GM21381 (cell line): Measurements from ENCODE around the gene ASPG.

Experiments
- ATAC-seq: cut with Tn5 transposase; IDR thresholded peaks from one replicate; pipeline ENCODE4 v1.9.1; 2021; ENCODE audit warnings: mild to moderate bottlenecking, moderate library complexity; ENCODE audit not compliant: unreplicated experiment

Gene ASPG

DNA sequence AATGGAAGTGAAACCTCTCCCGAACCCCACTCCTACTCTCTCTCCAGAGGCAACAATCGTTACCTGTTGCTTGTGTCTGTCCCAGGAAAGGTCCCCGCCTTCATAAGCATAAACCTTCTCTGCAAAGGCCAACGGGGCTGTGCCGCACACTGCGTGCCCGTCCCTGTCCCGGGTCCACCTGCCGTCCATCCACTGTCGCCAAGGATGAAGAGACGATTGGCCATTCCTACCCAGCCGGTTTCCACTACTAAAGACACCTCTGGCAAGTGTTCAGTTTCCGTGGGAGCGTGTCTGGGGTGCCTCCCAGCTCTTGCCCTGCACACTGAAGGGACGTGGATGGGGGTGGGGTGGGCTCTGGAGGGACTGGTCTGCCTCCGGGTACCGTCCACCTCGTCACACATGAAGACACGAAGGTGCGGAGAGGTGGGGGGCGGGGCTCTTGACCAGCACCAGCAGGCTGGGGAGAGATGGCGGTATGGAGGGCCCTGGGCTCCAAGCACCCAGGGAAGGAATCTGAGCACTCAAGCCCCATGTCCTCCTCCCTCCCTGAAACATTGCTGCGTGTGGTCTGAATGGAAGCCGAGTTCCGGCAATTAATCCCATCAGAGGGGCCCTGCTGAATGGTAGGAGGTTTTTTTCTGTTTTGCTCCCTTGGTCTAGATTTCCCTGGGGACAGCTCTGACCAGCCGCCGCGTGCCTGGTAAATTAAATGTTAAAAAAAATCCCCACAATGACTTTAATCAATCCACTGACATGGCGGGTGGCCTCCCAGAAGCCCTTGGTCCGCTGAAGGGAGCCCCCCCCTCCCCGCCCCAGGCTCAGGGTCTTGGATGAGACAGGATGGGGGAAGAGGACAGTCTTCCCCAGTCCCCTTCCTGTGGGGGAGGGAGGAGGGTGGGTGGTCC is 48.8 kb downstream of the ASPG start:
- no peak for ATAC-seq

DNA sequence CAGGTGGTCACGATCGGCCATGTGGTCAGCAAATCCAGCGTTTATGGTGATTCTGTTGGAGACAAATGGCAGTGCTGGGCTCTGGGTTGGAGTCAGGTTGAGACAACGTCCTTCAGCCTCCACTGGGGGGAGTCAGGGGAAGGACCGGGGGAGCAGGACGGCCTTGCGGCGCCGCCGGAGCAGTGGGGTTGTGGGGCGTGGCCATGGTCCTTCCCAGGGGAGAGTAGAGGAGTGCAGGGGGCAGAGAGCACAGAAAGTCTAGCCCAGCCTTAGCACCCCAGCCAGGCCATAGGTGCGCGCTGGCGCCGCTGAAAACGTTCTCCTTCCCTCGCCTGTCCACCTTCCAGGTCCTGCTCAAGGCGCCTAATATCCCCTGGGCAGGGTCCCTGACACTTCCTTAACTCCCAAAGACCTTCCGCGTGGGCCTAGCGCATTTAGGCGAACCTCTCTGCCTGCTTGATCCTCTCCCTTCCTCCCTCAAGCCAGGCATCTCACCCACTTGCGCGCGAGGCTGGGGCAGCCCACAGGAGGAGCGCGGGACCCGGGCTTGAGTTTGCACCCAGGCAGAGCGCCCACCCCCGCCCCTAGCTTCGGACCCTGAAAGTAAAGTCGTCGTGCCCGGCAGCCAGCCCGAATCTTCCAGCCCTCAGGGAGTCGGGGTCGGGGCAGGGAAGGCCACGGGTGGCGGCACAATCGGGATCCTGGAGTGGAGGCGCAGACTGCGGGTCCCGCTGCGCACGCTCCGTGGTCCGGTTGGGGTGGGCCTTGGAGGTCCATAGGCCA is 49.8 kb downstream of the ASPG start:
- ATAC-seq = no peak

DNA sequence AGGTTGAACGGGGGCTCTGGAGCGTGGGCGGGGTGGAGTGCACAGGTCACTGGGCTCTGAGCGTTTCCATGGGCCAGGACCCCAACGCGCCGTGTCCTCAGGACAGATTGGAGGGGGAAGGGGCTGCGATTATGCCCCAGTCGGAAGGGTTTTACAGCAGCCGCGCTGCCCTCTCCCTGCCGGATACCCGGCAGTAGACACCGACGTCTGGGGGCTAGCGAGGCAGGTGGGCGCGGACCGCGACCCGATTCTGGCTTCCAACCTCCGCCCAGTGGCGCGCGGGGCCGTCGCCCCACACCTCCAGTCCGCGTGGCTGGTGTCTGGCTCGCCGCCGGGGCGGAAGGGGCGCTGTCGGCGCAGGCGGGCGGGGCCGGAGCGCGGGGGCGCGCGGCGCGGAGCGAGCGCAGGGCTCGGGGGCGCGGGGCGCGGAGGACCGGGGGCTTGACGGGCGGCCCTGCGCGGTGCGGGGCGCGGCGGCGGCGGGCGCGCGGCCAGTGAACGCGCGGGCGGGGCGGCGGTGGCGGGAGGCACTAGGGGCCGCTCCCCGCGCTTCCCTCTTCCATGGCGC is 50.5 kb downstream of the ASPG start:
- no peak for ATAC-seq

DNA sequence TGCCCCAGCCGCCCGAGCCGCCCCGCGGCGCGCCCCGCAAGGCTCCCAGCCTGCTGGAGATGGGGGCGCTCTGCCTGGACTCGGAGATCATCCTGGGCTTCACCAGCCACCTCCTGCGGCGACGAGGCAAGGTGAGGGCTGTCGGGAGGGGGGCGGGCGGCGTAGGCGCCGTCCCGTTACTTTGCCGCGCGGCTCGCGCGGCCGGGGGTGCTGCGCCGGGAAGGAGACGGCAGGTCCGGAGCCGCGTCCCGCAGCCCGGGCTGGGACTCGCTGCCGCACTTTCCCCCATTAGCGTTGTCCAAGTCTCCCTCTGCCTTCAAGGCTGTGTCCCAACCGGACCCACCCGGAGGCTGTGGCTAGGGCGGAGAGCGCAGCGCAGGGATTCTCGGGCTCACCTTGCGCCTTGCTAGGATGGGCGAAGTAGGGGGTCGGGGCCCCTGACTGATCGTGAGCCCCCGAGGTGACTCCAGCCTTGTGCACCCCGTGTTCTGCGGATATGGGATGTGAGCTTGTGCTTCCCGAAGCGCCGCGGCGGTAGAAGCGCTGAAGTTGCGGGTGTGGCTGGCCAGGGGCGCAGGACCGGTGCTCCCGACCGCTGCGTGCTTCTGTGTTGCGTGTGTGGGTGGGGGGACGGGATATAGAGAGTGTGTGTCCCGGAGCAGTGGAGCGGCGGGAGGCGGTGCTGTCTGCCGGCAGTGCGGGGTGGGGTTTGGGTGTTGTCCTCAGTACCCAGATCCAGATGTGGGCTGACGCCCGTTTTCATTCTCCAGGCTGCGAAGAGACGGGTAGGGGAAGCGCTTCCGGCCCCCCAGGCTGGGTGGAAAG is 51.2 kb downstream of the ASPG start:
- no peak for ATAC-seq

DNA sequence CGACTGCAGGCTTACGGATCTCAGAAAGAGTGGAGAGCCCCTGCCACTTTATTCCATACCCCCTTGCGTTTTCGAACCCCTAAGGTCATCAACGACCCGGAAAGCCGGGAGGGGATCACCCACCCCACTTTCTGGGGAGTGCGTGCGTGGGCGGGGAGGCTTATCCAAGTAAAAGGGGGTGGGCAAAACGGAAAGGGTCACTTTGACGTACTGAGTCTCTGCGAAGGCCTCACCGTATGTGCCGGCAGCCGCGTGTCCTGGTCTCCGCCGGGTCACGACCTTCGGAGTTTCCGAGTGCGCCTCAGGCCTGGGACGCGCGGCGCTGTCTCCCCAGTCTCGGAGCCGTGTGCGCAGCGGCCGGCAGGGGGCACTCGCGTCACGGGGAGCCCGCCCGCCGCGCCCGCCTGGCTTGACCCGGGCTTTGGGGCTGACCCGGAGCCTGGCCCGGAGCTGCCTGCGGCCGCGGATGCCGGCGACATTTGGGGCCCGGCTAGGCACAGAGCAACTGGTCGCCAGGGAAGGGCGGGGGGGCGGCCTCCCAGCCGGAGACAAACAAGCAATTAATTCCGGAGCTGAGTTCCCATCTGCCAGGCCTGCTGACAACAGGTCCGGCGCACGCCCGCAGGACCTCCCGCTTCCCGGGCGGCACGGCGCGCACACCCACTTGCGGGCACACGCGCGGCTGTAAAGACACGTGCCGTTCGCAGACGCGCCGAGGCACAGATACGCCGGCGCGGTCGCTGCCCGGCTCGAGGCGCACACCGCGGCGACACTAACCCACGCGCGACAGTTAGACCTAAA is 52.0 kb downstream of the ASPG start:
- ATAC-seq = no peak

DNA sequence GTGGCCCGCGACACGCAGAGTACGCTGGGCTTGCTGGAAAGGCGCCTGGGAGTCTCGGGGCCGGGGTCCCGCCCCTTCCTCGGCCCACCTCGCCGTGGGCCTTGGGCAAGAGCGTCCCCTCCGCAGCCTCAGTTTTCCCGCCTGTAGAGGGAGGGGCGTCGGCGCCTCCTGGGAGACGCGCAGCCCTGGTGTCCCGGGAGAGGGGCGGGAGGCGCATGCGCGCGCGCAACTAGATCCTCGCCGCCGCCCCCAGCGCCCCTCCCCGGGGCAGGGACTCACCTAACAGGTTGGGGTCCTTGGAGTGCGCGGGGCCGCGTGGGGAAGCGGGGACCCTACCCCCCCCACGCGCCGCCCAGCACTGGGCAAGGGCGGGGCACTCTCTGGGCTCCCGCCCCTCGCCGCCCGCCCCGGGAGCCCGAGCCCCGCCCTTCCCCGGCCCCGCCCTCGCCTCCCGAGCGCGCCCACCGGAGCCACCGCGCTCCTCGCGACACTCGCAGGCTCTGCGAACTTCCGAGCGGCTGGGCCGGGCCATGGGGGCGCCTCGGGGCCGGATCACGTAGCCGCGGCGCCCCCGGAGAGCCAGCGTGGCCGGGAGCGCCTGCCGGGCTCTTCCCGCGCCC is 52.7 kb downstream of the ASPG start, which contains the start of gene KIF26A:
TSS of gene KIF26A (plus strand) at position 490 of the 620 bp plus-strand sequence. CDS start 136 bp downstream, outside the sequence.
- ATAC-seq = no peak

DNA sequence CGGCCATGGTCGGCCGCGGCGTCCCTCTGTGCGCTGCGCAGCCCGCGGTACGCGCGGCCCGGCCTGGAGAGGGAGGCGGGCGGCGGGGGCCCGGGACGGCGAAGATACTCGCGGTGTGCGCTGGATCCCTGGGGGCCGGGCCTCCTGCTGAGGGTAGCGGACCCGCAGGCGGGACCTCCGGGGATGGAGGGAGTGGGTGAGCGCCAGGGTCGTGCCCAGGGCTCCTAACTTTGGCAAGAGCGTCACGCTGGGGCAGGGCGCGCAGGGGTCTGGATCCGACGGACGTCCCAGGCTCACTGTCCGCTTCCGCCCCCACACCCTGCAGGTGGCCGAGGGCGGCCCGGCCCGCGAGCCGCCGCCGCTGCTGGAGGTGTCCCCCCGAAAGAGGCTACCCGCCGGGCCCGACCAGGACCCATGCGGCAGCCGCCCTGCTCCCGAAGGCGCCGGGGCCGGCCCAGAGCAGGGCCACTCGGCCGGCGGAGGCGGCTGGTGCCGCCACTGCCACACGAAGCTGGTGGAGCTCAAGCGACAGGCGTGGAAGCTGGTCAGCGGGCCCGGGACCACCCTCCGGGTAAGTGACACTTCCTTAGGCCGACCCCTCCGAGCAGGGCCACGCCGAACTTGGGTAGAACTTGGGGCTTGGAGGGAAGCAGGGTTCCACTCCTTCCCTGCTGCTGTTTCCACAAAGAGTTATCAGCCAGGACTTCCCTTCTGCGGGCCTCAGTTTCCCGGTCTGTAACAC is 53.4 kb downstream of the ASPG start:
- ATAC-seq = no peak

DNA sequence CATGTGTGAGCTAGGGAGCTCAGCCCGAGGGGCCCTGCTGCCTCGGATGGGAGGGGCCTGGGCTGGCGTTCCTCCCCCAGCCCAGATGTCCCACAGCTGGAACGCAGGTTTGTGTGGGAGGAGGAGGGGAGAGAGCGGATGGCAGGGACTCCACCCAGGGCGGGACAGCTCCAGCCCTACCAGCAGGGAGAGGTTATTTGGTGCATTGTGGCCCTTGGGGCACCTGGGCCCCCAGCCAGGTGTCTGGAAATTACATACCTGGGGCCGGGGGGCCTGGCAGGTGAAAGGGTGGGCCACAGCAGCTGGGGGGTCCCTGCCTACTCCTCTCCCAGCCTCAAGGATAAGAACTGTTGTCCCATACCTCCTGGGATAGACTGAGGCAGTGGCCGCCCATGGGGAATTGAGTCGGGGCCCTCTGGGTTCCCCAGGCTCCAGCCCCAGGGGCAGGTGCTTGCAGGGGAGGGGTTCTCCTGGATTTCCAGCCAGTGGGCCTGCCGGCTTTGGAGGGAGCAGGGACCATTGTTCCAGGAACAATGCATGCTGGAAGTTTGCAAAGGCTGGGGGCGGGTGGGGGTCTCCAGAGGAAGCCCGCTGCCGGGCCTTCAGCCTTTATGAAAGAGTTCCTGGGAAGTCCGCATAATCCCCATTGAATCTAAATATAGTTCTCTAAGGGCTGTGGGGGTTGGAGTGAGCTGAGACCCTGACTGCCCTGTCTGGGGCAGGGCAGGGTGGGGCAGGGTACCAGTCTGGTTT is 54.1 kb downstream of the ASPG start:
- no peak for ATAC-seq

DNA sequence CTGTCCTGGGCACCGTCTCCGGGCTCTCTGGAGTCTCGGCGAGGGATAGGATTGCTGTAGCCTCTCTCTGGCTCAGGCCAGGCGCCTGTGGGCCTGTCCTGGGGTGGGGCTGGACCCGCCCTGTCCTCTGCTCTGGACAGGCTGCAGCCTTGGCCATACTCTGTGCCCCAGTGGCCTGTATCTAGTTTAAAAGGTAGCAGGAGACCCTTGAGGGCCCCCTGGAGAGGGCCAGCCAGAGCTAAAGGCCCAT is 54.6 kb downstream of the ASPG start:
- no peak for ATAC-seq

DNA sequence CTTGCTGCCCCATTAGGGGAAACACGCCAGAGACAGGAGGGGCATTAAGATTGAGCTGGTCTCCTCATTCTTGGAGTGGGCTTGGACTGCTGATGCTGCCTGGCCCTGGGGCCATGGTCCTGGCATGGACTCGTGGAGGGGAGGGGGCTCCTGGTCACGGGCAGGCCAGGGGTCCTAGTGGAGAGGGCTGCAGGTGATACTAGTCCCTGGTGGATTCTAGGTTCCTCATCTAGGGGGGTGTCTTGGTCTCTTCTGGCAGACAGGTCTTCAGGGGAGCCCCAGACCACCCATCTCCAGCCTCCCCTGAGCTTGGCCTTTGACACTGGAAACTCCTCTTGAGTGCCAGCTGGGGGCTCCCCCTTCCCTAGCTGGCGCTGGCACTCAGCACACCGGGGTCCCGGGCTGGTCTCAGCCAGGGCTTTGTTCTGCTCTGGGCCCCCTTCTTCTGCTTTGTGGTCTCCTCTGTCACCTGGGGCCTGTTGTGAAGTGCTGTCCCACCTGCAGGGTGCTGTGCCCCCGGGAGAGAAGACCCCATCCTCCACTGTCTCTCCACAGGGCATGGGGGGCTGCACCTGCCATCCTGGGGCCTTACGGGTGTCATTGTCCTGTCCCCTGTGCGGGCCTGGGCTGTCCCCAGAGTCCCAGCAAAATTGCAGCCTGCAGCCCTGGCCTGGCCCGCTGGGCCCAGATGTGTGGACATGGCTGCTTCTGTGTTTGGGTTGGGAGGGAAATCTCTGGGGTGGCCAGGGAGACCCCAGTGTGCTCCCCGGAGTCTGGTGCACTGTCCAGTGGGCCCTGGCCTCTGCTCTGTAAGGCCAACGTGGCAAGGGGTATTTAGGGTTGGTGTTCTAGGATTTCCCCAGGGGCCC is 55.2 kb downstream of the ASPG start:
- no peak for ATAC-seq

DNA sequence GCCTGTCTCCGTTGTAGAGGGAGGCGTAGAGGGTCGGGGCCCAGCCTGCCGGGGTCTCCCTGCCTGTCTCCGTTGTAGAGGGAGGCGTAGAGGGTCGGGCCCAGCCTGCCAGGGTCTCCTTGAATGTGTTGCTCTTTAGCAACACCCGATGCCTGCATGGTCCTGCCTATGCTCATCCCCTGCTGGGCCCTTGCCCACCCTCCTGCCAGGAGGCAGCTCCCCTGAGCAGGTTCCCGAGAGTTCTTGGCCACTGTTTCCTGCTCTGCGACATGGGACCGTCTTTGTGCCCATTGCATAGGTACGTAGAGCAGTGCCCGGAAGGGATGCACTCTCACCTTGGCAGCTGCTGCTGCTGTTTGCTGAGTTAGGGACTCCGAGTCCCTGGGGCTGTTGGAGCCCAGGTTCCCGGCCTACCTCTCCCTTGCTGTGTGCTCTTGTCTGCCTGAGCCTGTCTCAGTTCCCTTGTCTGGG is 56.2 kb downstream of the ASPG start:
- ATAC-seq = no peak

DNA sequence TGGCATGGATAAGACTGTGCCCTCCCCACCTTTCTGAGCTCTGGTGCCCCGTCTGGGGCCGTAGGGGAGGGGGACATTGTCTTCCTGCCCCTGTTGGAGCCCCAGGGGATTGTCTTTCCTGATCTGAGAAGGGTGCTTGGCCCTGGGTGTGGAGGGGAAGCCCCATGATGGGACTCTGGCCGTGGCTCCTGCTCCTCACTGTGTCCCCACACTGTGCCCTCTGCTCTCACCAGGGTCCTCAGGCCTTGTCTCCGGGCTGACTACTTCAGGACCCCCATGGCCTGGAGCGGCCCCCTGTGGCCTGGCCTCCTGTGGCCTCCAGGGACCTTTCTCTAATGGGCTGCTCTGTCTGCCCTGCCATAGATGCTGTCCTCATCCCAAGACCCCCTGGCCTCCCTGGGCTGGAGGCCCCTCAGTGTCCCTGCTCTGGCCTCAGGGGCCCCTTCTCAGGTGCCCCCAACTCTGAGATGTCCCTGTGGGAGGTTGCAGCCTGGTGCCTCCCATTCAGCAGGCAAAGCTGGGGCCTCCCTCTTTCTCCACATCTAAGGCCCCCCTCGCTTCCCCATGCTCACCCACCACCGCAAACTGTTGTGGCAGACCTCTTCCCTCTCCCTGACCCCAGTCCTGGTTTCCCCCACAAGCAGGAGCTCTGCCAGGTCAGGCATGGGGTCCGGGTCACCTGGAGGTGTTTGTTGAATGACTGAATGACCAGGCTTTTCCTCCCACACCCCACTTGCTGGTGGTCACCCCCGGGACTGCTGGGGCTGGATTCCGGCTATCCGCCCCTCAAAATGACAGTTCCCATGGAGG is 56.8 kb downstream of the ASPG start:
- ATAC-seq = no peak

DNA sequence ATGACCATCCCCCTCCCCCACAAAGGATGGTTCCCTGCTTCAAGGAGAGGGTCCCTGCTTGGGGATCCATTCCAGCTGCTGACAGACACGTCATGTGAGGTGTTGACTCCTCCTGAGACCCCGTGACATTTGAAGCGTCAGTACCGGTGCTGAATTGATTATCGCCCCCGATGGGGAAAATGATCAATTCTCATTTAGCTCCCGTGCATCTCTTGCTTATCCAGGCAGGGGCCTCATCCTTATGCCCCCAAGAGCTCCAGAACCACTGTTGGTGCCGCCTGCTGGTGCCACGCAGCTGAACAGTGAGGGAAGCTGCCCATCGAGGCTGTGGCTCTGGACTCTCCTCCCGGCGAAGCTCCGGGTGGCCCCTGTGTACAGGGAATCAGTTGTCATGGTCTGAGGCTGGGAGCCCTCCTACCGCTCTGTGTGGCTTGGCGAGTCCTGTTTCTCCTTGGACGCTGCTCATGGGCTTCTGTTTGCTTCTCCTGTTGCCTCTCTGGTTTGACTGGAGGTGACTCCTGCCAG is 57.5 kb downstream of the ASPG start:
- ATAC-seq = no peak

DNA sequence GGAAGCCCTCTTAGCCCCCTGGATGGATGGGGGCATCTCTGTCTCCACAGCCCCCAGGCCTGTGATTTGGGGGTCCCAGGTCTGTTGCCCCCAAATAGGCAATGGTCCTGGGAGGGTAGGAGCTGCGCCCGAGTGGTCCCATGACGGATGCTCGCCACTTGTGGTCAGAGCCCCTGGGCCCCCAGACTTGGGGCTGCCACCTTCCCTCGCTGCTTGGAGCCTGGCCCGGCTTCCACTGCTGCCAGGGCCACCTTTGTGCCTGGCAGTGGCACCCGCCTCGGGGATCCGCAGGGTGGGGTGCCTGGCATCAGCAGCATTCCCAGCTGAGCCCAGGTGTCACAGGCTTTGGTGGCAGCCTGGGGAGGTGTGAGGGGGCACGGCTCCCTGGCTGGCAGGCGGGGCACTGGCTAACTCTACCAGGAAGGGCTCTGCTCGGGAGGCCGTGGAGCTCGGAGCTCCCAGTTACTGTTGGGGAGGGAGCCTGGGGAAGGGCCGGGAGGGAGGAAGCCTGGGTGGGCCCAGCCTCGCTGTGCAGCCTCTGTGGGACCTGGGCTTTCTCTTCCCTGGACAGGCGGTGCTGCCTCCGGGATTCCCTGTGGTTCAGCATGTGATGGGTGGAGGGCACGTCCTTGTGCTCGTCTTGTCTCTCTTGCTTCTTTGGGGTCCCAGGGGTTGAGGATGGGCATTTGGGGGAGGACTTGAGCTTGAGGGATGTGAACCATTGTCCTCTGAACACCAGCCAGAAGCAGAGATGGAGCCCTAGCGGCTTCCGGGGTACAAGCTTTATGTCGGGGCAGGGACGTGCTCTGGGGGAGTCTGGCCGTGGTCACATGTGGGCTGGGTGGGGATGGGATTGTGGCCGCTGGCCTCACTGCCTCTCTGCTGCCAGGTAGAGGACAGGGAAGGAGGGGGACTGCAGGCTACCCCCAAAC is 58.3 kb downstream of the ASPG start:
- no peak for ATAC-seq

DNA sequence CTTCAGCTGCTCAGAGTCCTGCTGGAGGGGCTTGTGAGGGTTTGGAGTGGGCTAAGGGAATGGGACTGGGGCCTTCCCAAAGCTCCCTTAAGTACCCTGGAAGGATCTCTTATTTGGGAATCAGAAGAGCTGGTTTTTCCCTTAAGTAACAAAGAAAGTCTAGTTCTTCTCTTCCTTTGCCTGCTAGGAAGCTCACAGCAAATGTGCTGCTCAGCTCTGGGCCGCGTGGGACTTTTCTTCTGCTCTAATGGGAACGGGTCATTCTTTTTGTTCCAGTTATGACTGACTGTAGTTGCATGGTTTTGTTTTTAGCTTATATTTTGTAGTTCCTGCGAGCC is 58.9 kb downstream of the ASPG start:
- no peak for ATAC-seq
